Measurements from ENCODE around the gene WIF1.

WIF1 gene

GRCh38 chr12:65123435-65124063 is 2.4 kb upstream of the WIF1 start:
- DNase-seq (ENCODE audit: extremely low read depth in 1 of 2, low read depth in 1 of 2) = no peak

DNA sequence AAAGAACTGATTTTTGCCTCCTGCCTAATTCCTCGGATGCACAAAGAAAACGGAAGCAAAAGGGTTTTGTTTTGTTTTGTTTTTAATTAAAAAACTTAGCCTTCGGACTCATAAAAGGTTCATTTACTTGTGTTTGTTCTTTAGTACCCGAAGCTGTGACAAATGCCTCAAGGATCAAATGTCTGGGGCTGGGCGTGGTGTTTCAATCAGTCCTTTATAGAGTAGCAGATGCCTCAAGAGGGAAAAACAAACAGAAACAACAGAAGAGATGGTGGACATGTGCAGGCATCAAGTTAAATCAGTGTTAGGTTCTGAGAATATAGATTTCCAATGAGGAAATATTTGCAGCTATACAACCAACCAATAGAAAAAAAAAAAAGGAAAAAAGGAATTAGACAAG is 1.6 kb upstream of the WIF1 start:
- DNase-seq (ENCODE audit: extremely low read depth in 1 of 2, low read depth in 1 of 2) = no peak

DNA sequence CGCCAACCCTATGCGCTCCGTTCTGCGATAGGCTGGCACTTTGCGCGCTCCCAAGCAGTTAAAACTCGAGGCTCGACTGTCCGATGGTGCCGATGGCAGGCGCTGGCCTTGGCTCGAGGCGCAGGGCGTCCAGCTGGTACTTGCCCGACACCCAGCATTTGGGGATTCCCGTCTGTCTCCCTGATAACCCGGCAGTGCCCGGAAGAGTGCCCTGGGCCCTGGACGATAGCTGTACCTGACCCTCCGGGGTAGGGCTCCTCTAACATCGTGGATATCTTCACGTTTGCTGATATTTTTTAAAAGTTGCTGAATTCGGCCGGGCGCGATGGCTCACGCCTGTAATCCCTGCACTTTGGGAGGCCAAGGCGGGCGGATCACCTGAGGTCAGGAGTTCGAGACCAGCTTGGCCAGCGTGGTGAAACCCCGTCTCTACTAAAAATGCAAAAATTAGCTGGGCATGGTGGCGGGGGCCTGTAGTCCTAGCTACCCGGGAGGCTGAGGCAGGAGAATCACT is 908 bp upstream of the WIF1 start:
- no peak for DNase-seq (ENCODE audit: extremely low read depth in 1 of 2, low read depth in 1 of 2)

DNA sequence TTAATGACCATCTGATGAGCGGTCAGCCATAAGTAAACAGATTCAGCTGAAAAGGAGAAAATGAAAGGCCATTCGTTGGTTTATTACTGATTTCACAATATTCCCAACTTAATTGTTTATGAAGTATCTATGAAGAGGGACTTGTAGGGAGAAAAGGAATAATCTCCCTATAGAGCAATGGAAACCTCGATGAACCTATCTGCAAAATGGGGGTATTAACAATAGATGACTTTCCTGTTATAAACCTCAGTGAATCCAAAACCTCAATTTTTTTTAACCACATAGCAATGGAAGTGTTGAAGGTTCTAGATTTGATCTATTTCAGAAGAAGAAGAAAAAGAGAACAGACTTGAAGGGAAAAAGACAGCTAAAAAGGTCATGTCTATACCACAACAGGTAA is 2.0 kb downstream of the WIF1 start:
- DNase-seq (ENCODE audit: extremely low read depth in 1 of 2, low read depth in 1 of 2) = no peak

DNA sequence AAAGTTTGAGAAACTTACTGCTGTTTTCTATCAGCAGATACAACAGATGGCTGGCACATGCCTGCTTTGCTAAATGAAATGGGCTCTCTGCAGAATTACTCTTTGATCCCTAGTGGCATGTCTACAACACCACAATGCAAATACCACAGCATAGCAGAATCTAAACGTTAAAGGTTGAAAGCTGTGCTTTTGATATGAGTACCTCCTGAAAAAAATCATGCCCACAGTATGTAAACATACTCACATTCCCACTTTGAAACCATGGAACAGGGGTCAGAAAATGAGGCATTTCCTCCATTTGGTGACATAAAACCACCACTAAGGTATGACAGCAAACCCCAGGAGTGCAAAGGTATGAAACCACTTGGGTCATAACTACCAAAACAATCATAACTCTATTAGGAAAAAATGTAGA is 7.5 kb downstream of the WIF1 start:
- no peak for DNase-seq (ENCODE audit: extremely low read depth in 1 of 2, low read depth in 1 of 2)

GRCh38 chr12:65106948-65107347 is 14.2 kb downstream of the WIF1 start:
- no peak for DNase-seq (ENCODE audit: extremely low read depth in 1 of 2, low read depth in 1 of 2)

DNA sequence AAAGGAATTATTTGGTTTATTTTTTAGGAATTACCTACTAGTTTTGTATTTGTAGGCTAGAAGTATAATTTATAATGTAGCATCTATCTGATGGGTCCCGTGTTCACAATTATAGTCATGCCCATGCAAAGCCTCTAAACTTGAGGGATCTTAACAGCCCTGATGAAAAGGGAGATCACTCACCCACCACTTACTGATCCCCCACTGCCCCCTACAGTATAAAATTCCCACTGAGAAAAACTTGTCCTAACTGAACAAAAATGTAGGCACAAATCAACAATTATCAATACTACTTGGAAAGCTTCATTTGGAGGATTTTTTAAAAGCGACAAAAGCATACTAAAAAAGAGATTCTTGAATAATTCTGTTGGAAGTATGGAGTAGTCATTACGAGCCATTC is 21.0 kb downstream of the WIF1 start:
- no peak for DNase-seq (ENCODE audit: extremely low read depth in 1 of 2, low read depth in 1 of 2)

GRCh38 chr12:65099182-65099581 is 21.9 kb downstream of the WIF1 start:
- no peak for DNase-seq (ENCODE audit: extremely low read depth in 1 of 2, low read depth in 1 of 2)

- DNase-seq (ENCODE audit: extremely low read depth in 1 of 2, low read depth in 1 of 2) = no peak
These were observed 22.7 kb downstream of the WIF1 start for GRCh38 chr12:65098364-65098763.

- DNase-seq (ENCODE audit: extremely low read depth in 1 of 2, low read depth in 1 of 2) = no peak
These were observed 26.4 kb downstream of the WIF1 start for GRCh38 chr12:65094722-65095121.

- no peak for DNase-seq (ENCODE audit: extremely low read depth in 1 of 2, low read depth in 1 of 2)
These were observed 27.5 kb downstream of the WIF1 start for GRCh38 chr12:65093606-65094005.

DNA sequence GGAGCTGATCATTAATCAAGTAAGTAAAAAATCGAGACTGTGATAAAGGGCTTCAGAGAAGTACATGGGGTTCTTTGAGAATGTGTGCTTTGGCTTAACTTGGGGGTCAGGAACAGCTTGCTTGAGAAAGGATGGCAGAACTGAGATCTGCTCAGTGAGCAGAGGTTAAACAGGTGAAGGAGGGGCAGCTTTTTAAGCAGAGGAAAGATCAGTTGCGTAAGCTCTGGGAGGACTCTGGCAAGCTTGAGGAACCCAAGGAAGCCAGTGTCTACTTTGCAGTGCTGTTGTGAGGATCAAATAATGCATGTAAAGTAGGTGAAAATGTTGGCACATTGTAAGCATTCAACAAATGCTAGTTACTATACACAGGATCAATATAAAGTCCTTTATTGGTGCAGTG is 30.6 kb downstream of the WIF1 start:
- no peak for DNase-seq (ENCODE audit: extremely low read depth in 1 of 2, low read depth in 1 of 2)

- DNase-seq (ENCODE audit: extremely low read depth in 1 of 2, low read depth in 1 of 2) = no peak
These were observed 34.9 kb downstream of the WIF1 start for GRCh38 chr12:65086236-65086635.

- DNase-seq (ENCODE audit: extremely low read depth in 1 of 2, low read depth in 1 of 2) = no peak
These were observed 36.5 kb downstream of the WIF1 start for GRCh38 chr12:65084579-65084978.

DNA sequence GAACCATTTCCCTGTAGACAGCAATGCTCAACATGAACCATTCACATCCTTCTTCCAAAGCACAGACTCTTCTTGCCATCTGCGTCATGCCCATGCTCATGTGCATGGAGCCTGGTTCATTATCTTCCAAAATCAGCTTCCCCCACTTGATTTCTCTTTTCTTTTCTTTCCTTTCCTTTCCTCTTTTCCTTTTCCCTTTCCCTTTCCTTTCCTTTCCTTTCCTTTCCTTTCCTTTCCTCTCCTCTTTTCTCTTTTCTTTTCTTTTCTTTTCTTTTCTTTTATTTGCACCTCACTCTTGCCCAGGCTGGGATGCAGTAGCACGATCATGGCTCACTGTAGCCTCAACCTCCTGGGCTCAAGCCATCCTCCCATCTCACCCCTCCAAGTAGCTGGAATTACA is 37.5 kb downstream of the WIF1 start:
- no peak for DNase-seq (ENCODE audit: extremely low read depth in 1 of 2, low read depth in 1 of 2)

DNA sequence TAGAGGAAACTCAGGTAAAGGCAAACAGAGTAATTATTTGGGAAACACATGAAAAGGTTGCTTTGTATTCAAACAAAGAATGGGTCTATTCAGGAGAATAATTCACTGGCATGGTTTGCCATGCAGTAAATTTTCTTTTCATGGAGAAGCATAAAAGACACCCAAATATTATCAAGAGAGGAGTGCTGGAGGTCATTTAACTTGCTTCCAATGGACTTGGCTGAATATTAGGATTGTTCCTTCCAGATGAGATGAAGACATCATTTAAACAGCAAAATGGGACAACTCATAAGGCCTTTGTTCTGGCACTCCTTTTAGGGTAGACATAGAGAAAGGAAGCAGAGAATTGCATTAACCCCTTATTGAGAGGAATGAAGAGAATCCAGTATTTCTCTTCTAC is 38.7 kb downstream of the WIF1 start:
- DNase-seq (ENCODE audit: extremely low read depth in 1 of 2, low read depth in 1 of 2) = no peak

GRCh38 chr12:65081496-65081895 is 39.6 kb downstream of the WIF1 start:
- no peak for DNase-seq (ENCODE audit: extremely low read depth in 1 of 2, low read depth in 1 of 2)

DNA sequence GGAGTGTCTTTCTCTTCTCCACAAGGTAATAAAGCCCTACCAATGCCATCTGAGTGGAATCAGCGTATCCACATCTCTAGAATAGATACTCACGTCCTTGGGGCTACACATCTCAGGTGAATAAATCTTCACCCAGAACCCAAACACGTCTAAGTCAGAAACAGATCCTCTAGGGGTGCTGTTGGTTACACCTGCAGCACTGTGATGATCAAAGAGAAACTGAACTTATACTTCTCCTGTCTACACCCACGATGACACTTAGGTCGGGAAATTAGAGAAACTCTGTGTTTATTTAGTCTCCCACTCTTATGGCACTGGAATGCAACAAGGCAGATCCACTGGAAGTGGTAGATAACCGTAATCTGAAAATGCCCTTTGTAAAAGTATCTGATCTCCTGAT is 46.2 kb downstream of the WIF1 start:
- DNase-seq (ENCODE audit: extremely low read depth in 1 of 2, low read depth in 1 of 2) = no peak

- DNase-seq (ENCODE audit: extremely low read depth in 1 of 2, low read depth in 1 of 2) = no peak
These were observed 51.8 kb downstream of the WIF1 start for GRCh38 chr12:65069336-65069735.

GRCh38 chr12:65067383-65067782 is 53.7 kb downstream of the WIF1 start:
- no peak for DNase-seq (ENCODE audit: extremely low read depth in 1 of 2, low read depth in 1 of 2)

DNA sequence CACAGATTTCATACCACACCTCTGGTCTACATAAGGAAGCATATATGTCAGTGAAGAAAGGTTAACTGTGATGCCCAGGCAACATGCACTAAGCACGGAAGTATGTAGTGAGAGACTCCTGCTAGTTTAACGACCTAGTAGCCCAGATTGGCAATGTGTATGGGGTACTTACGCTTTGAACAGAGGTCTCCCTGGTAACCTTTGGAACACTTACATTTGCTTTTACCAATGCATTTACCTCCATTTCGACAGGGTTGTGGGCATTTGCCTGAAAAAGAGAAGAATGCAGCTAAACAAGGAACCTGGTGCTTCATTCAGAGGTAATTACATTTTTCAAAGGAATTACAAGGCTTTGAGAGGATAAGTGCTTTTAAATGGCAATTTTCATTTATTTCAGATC is 65.2 kb downstream of the WIF1 start:
- no peak for DNase-seq (ENCODE audit: extremely low read depth in 1 of 2, low read depth in 1 of 2)

DNA sequence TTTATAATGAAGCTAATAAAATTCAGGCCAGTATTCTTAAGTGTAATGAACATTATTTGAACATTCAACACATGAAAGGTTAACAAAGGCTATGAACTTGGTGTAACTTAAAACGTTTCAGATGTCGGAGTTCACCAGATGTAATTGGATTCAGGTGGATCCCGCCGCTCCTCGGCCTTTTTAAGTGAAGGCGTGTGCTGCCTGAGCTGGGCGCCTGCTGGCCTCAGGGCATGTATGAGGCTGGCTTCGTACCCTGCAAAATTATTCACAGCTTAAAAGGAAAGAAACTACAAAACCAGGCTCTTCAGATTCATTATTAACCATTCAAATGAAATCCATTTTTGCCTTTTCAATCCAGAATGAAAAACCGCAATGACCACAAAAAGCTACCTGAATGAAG is 69.9 kb downstream of the WIF1 start:
- DNase-seq (ENCODE audit: extremely low read depth in 1 of 2, low read depth in 1 of 2) = no peak

GRCh38 chr12:65045269-65045668 is 75.8 kb downstream of the WIF1 start:
- DNase-seq (ENCODE audit: extremely low read depth in 1 of 2, low read depth in 1 of 2) = no peak
